GM13976 (cell line): ENCODE results near the gene TCF7L1.

Experiments
- DNase-seq: peaks from one replicate; pipeline ENCODE4 v3.0.0; 2012; ENCODE audit warnings: low spot score
- in situ Hi-C: fragments of 300-500 bp; cut with MboI; formaldehyde crosslinking; loops from one replicate; pipeline ENCODE4 v1.12.0; 2022; ENCODE audit warnings: low sequenced_read_pairs, mixed read lengths, inconsistent platforms; ENCODE audit not compliant: unreplicated experiment
- TF ChIP-seq, protein P1 (sequence below): IDR thresholded peaks from 2 replicates; pipeline ENCODE4 v1.5.1; 2012; ENCODE audit warnings: borderline replicate concordance, mild to moderate bottlenecking; ENCODE audit not compliant: insufficient read depth; ENCODE audit errors: extremely low read depth, missing control alignments, control extremely low read depth

The TCF7L1 gene

DNA sequence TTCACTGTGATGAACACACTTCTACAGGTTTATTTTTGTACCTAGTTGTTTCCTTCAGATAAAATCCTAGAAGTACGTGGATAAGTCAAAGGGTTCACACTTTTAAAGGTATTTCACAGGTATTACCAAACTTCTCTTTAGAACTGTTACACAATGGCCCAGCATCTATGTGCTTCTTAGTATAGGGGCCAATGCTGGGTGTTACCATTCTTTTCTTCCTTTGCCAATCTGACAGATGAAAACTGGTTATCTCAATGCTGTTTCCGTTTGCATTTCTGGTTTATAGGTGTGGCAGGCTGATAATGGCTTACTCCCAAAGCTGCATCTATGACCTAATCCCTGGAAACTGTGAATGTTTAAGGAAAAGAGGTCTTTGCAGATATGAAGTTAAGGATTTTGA, 2.8 kb upstream of the TCF7L1 start:
- in situ Hi-C loops: no loop called here
- no peak for DNase-seq
- TF ChIP-seq, protein P1, sequence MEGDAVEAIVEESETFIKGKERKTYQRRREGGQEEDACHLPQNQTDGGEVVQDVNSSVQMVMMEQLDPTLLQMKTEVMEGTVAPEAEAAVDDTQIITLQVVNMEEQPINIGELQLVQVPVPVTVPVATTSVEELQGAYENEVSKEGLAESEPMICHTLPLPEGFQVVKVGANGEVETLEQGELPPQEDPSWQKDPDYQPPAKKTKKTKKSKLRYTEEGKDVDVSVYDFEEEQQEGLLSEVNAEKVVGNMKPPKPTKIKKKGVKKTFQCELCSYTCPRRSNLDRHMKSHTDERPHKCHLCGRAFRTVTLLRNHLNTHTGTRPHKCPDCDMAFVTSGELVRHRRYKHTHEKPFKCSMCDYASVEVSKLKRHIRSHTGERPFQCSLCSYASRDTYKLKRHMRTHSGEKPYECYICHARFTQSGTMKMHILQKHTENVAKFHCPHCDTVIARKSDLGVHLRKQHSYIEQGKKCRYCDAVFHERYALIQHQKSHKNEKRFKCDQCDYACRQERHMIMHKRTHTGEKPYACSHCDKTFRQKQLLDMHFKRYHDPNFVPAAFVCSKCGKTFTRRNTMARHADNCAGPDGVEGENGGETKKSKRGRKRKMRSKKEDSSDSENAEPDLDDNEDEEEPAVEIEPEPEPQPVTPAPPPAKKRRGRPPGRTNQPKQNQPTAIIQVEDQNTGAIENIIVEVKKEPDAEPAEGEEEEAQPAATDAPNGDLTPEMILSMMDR: no peak

DNA sequence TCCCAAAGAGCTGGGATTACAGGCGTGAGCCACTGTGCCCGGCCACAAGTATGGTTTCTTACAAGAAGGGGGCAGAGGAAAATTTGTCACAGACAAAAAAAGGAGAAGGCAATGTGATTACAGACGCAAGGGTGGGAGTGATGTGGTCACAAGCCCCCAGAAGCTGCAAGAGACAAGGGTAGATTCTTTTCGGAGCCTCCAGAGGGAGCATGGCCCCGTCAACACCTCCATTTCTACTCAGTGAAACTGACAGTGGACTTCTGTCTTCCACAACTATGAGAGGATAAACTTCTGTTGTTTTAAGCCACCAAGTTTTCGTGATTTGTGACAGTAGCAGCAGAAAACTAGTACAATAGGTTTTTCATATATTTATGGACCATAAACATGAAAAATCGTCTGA, 2.1 kb upstream of the TCF7L1 start:
- TF ChIP-seq, protein P1: no peak
- in situ Hi-C loops: no loop called here
- no peak for DNase-seq

DNA sequence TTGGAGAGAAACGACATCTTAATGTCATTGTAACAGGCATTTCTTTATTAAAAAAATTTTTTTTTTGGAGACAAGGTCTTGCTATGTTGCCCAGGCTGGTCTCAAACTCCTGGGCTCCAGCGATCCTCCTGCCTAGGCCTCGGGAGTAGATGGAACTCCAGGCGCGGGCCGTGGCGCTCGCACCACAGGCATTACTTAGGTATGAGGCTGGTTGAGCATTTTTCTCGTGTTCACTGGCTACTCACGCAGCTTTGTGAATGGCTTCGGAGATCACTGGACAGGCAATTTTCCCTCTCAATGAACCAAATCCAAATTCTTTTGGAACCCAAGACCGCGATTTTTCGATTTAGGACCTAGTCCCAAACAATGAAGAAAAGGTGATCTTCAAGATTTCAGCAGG, 795 bp upstream of the TCF7L1 start:
- TF ChIP-seq, protein P1: no peak
- no peak for DNase-seq
- in situ Hi-C loops: no loop called here

DNA sequence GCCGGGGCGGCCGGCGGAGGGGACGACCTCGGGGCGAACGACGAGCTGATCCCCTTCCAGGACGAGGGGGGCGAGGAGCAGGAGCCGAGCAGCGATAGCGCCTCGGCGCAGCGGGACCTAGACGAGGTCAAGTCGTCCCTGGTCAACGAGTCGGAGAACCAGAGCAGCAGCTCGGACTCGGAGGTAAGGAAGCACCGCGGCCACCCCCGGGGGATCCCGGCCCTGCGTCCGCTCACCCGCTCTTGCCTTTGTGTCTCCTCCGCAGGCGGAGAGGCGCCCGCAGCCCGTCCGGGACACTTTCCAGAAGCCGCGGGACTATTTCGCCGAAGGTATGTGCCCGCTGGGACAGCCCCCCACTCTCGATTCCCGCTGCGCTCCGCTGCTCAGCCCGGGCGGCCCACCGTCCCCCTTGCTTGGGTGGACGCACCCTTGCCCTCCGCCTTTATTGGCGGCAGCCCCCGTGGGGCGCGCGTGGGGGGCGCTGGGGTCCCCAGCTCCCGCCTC, 611 bp downstream of the TCF7L1 start:
- TF ChIP-seq, protein P1: no peak
- in situ Hi-C loops: no loop called here
- peak; percentile 73 for DNase-seq

DNA sequence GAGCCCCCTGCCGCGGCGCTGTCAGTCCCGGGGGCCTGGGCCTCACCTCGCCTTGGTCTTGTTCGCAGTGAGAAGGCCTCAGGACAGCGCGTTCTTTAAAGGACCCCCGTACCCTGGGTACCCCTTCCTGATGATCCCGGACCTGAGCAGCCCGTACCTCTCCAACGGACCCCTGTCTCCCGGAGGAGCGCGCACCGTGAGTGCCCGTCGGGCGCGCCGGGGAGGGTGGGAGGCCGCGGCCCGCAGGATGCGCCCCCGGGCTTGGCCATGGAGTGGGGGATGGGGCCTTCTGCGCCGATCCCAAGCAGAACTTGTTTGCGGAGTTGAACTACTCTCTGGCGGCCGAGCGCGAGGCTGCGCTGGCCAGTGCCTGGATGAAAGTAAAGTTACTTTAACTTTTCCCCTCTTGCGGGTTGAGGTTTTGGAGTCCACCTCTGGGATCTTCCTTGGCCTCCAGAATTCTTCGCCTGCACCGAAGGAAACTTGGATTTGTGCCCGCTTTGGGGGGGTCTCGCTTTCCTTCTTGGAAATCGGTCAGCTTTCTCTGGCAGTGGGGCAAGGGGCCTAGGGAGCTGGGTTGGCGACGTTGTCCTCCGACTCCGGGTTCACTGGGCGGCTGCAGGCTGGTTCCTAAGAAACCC, 1.2 kb downstream of the TCF7L1 start:
- in situ Hi-C loops: no loop called here
- TF ChIP-seq, protein P1: no peak

DNA sequence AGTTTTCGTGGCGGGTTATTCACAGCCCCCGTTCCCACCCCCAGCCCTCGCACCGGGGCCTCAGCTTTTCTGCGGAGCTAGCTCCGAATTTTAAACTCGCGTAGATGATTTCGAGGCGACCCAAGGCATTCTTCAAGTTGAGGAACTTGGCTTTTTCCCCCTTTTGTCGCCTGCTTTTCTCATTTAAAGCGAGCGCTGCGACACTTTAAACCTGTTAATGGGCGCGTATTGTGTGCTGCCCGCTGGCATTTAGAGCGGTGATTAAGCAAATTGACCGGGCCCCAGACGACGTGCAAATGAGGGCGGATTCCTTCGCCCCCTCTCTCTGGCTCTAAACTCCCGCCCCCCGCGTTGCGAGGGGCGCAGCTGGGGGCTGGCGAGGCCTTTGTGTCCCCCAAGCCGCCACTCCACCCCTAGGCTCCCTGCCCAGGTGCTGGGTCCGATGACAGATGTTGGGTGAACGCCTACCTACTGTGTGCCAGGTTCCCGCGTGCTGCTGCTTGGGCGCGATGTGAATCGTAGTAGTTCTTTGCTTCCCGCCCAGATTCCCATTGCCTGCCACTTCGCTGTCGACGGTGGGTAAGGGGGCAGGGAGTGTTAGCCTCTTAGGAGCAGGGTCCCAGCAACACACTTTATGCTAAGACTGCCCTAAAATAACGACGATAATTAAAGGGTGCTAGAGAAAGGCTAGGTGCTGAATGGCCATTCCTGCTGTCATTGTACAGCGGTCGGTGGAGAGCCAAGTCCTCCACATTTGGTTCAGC, 1.9 kb downstream of the TCF7L1 start:
- in situ Hi-C loops: no loop called here
- TF ChIP-seq, protein P1: no peak
- no peak for DNase-seq

More for the DNA sequence above, 1.2 kb downstream of the TCF7L1 start:
- DNase-seq: peak; percentile 38

DNA sequence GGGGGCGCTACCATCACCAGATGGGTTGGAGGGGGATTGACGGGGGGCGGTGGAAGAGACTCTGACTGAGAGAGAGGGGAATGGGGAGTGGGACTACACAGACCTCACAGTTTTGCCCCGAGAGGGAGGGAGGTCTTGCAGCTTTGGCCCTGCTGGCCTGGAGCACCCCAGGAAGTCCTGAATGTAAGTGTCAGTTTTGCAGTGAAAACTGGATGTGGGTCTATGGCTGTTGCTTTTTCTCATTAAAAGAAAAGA, 2.4 kb downstream of the TCF7L1 start:
- no peak for DNase-seq
- in situ Hi-C loops: no loop called here
- TF ChIP-seq, protein P1: no peak
